HG02852 (cell line): ENCODE results near the gene STUB1.
"Not testable (repeated sequence)": the region's sequence is repeated elsewhere in the genome, so short reads cannot be mapped to it uniquely, and the experiment has no call there.

ENCODE experiments used
- ATAC-seq: cut with Tn5 transposase; IDR thresholded peaks from one replicate; pipeline ENCODE4 v1.9.1; 2021; ENCODE audit warnings: mild to moderate bottlenecking, moderate library complexity; ENCODE audit not compliant: unreplicated experiment

STUB1 gene

GRCh38 chr16:710500-711075 lies 30.4 kb downstream of the STUB1 start:
- no peak for ATAC-seq

GRCh38 chr16:711084-711483 lies 30.9 kb downstream of the STUB1 start:
- no peak for ATAC-seq

- ATAC-seq = no peak
These were observed 31.5 kb downstream of the STUB1 start for GRCh38 chr16:711548-712320.

- ATAC-seq = not testable (repeated sequence)
These were observed 32.6 kb downstream of the STUB1 start for GRCh38 chr16:712740-713250.

- no peak for ATAC-seq
These were observed 33.9 kb downstream of the STUB1 start for GRCh38 chr16:714079-714478.

GRCh38 chr16:714558-715476 lies 34.6 kb downstream of the STUB1 start, which contains the start of gene METRN:
Gene METRN, plus strand, starts transcription at chr16:715118. Its CDS starts 172 bp downstream, at chr16:715290.
- peak; percentile 66 for ATAC-seq

GRCh38 chr16:715477-716199 lies 35.4 kb downstream of the STUB1 start:
- peak; percentile 23 for ATAC-seq

GRCh38 chr16:716200-716568 lies 36.0 kb downstream of the STUB1 start:
- ATAC-seq = no peak

- ATAC-seq = no peak
These were observed 36.6 kb downstream of the STUB1 start for GRCh38 chr16:716768-717325.

GRCh38 chr16:717450-718245 lies 37.4 kb downstream of the STUB1 start:
- no peak for ATAC-seq

GRCh38 chr16:718389-718788 lies 38.2 kb downstream of the STUB1 start:
- no peak for ATAC-seq

- ATAC-seq = no peak
These were observed 38.7 kb downstream of the STUB1 start for GRCh38 chr16:718922-719321.

- no peak for ATAC-seq
These were observed 39.7 kb downstream of the STUB1 start for GRCh38 chr16:719815-720446.

- no peak for ATAC-seq
These were observed 40.3 kb downstream of the STUB1 start for GRCh38 chr16:720447-720989.

GRCh38 chr16:720990-721764 lies 41.0 kb downstream of the STUB1 start, which contains the start of gene ANTKMT:
Gene ANTKMT, plus strand, starts transcription at chr16:721146. Its CDS starts 129 bp downstream, at chr16:721275.
- peak; percentile 68 for ATAC-seq

- ATAC-seq = no peak
These were observed 41.7 kb downstream of the STUB1 start for GRCh38 chr16:721765-722540.
